Cerebellar nuclear complex (tissue), 1 donor: Measurements from ENCODE around the gene GTF2IRD1.
"Not testable (repeated sequence)": the region's sequence is repeated elsewhere in the genome, so short reads cannot be mapped to it uniquely, and the experiment has no call there.

Source experiments
- DNase-seq, 2 experiments: peaks; one replicate each; lab custom pipeline; 2025; lab: John Stamatoyannopoulos, UW

The GTF2IRD1 gene

DNA sequence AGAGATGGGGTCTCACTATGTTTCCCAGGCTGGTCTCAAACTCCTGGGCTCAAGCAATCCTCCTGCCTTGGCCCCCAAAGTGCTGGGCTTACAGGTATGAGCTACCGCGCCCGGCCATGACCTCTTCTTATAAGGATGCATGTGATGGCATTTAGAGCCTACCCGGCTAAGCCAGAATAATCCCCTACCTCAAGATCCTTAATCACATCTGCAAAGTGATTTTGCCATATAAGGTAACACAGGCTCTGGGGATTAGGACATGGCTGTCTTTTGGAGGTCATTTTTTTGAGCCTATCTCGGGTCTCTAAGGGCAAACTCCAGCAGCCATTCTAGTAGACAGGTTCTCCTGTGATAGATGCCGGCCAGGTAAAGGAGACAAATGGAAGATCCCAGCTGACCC is 39.6 kb downstream of the GTF2IRD1 start:
- DNase-seq = no peak

DNA sequence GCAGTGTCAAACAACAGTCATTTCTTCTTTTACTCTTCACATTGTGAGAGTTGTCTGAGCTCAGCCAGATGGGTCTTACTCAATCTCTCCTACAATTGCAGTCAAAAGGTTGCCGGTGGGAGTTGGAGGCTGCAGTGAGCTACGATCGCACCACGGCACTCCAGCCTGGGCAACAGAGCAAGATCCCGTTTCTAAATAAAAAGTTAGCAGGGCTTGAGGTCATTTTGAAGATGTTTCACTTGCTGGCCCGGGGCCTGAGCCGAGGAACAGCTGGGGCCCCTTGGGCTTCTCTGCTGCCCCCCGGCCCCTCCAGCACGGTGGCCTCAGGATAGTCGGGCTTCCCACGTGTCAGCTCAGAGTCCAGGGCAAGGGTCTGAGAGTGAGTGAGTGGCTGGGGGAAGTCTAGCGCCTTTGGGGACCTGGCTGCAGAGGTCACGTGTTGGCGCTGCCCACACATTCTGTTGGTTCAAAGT is 40.4 kb downstream of the GTF2IRD1 start:
- DNase-seq = no peak

DNA sequence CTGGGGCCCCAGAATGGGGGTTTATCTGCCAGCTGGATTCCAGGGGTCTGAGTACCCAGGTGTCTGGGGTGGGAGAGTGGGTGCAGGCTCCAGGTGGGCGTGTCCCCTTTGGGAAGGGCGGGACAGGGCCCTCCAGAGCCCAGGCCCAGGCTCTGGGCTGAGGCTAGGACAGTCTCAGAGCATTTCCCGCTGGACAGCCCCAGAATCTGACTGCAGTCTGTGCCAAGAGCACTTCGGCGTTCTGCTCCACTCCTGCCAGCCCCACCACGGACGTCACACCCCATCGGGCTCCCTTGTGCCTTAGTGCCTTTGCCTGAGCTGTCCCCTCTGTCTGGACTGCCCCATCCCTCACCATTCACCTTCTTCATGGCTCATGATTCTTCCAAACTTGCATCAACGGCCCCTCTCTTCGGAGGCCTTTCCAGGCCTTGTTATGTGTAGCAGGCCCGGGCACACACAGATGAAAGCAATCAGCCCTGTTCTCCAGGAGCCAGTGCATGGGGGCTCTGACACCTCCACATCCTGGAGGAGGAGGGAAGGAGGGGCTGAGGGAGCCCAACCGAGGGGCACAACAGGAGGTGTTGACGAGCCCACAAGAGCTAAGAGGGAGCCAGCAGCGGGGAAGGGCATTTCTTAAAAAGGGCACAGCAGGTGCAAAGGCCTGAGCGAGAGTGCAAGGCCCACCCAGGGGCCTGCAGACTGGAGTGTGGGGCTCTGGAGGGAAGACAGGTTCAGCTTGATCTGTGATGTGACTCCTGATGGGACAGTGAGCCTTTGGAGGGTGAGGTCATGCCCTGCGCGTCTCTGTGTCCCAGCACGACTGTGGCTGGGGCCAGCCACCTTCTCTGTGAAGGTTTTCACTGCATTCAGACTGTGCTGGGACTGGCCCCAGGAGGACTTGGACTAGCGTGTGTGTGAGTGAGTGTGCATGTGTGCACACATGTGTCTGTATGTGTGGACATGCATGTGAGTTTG is 41.7 kb downstream of the GTF2IRD1 start:
- no peak for DNase-seq

DNA sequence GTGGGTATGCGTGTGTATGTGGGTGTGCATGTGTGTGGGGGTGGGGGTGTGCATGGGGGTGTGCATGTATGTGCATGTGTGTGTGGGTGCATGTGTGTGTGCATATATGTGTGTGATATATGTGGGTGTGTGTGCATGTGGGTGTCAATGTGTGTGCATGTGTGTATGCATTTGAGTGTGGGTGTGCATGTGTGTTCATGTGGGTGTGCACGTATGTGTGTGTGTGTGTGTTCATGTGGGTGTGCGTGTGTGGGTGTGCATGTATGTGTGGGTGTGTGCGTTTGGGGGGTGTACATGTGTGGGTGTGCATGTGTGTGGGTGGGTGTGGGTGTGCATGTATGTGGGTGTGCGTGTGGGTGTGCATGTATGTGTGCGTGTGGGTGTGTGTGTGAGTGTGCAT is 42.6 kb downstream of the GTF2IRD1 start:
- no peak for DNase-seq

DNA sequence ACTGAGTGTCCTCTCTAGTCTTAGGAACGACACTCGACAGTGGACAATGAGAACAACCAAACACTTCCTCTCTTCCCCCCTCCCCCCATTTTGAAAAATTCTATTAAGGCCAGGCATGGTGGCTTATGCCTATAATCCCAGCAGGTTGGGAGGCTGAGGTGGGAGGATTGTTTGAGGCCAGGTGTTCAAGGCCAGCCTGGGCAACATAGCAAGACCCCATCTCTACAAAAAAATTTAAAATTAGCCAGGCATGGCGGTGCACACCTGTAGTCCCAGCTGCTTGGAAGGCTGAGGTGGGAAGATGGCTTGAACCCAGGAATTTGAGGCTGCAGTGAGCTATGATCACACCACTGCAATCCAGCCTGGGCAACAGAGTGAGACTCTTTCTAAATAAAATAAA is 43.1 kb downstream of the GTF2IRD1 start:
- not testable (repeated sequence) for DNase-seq

DNA sequence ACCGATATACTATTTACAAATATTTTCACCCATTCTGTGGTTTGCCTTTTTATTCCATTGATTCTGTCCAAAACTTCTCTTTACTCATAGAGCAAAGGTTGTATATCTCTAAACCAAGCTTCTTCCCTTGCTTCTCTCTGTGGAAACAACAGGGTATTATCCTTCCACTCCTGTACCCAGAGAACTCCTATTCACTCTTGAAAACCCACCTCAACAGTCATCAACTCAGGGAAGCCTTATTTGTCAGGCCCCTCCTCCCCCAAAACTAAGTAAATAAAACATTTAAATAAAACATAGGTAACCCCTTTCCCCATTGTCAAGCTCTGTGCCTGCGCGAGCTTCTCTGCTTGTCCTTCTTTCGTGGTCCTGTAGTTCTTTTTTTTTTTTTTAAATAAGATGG is 44.6 kb downstream of the GTF2IRD1 start:
- DNase-seq = no peak

DNA sequence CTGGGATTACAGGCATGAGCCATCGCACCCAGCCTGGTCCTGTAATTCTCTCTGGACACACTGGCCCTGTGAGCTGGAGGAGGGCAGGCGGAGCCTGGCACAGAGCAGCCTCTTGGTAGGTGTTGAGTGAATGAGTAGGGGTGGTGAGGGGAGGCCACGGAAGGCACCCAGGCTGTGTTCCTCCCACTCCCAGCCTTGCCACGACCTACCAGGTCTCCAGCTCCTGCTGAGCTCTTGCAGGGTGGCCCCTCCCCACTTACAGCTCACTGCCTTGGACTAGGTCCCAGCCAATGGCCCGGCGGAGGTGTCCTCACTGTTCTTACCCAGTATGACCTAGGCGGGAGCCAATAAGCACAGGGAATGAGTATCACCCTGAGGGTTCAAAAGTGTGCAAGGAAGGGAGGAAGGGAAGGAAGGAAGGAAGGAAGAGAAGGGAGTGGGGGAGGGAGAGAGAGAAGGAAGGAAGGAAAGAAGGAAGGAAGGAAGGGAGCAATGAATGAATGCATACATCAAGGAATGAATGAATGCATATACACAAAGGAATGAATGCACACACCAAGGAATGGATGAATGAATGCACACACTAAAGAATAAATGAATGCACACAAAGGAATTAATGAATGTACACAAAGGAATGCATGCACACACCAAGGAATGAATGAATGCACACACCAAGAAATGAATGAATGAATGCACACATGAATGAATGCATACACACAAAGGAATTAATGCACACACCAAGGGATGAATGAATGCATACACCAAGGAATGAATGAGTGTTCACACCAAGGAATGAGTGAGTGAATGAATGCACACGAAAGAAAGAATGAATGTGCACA is 45.5 kb downstream of the GTF2IRD1 start:
- DNase-seq = no peak

DNA sequence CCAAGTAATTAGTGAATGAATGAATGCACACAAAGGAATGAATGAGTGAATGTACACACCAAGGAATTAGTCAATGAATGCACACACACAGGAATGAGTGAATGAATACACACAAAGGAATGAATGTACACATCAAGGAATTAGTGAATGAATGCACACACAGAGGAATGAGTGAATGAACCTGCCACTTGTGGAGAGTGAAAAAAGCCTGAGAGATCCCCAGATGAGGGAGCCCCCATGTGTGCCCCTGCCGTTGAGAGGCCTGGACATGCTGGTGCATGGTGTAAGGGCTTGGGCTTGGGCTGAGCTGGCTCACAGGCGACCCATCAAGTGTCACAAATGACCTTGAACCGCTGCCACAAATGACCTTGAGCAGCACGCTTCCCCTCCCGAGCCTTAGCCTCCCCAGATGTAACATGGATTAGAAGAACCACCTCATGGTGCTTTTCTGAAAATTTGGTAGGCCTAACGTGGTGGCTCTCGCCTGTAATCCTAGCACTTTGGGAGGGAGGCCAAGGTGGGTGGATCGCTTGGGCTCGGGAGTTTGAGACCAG is 46.2 kb downstream of the GTF2IRD1 start:
- DNase-seq = no peak

DNA sequence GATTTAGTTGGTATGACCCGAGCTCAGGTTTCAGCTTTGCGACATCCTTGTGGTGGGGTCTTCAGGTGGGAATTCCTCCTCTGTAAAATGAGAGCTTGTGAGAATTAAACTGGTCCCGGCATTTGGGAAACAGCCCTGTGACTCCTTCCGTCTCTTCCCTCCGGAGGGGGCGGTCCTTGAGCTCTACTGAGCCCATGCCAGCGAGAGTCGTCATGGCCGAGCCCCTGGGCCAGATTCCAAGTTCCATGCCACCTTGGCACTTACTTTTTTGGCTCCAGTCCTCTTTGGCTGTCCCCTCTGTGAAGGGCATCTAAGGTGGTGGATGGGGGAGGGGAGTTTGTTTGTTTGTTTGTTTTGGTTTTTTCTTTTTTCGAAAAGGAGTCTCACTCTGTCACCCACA is 47.6 kb downstream of the GTF2IRD1 start:
- DNase-seq = no peak

DNA sequence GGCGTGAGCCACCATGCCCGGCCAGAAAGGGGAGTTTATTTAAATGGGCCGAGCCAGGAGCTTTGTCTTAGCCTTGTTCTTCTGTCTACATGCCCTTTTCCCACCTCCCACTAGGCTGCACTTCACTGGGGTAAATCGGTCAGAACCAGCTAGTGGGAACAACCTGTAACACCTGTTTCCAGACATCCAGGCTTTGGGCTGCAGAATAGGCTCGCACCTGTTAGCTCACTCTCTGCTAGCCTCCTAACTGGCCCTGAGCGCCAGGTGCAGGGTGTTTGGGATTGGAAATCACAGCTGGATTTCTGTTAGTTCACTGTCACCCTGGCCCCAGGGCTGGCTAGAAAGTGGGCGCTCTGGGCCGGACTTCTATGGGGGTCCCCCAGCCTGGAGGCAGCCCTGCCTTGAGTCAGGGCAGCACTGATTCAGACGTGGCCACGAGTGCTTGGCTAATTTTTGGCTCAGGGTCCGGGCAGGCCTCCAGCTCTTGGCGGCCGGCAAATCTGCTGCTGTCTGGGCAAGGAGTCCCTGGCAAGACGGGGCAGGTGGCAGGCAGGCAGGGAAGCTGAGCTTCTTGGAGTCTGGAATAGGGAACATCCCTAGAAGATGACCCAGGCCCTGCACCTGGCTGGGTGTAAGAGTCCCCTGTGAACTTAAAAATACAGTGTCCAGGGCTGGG is 48.6 kb downstream of the GTF2IRD1 start:
- DNase-seq = peak; percentile 79 to 93

DNA sequence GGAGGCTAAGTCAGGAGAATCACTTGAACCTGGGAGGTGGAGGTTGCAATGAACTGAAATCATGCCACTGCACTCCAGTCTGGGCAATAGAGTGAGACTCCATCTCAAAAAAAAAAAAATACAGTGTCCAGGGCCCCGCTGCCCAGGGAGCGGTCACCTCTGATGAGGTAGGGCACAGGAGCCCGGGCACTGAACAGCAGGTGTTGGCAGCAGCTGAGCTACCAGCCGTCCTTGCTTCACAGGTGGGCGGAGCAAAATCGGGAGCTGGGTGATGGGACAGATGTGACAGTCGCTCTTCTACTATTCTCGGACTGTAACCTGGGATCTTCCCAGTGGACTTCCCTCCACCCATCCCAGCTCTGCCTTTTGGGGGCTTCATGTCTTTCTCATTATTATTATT is 49.4 kb downstream of the GTF2IRD1 start:
- DNase-seq = no peak

DNA sequence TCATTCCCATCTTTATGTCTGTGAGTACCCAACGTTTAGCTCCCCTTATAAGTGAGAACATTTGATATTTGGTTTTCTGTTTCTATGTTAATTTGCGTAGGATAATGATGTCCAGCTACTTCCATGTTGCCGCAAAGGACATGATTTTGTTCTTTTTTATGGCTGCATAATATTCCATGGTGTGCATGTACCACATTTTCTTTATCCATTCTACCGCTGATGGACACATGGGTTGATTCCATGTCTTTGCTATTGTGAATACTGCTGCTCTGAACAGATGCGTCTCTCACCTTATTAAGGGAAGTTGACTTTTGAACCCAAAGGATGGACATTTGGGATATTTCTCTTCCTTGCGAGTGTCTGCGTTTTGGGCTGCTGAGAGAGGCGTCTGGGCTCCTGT is 50.2 kb downstream of the GTF2IRD1 start:
- DNase-seq = no peak

DNA sequence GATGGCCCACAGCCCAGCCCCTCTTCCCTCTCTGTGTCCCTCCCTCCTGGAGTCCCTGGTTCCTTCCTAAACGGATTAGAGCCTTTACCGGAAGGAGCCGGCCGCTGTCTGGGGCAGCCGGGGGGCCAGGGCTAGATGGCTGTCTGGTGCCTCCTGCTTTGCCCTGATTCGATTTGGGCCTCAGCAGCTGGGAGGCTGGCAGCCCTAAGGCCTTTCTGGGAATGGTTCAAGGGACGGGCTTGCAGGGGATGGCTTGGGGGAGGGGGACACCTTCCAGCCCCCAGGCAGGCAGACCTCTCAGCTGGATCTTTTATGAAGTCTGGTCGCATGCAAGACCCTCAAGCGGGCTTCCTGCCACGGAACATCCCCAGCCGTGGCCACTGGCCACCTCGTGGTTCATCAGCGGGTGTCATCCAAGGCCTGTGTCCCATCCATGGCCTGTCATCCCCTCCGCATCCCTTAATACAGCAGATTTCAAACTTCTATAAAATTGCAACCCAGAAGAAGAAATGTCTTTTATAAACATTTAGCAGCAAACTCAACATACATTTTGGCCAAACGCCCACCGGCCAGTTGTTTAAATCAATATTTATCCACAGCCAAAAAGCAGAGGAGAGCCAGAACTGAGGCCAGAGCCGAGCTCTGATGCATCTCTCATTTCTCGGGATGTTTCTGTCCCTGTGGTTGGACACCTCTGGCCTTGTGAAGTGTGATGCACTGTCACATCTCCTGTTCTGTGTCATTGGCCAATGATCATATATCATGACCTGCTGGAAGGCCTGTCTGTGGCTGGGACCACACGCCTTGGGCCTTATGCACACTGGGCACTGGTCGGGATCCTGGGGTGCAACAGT is 52.0 kb downstream of the GTF2IRD1 start:
- no peak for DNase-seq

DNA sequence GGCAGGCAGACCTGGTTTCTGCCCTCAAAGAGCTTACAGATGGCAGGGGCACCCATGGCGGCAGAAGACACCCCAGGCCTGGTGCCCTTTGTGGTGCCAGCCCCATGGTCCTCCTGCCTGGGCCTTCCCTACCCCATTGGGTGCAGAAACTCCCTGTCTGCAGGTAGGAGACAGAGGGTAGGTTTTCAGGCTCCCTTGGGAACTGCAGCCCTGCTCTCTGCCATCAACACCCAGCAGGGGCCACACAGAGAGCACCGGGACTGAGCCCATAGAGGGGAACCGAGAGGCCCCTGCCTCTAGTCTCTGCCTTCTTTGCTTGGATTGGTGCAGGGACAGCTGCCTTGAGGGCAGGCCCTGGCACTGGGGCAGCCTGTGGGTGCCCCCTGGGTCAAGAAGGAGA is 52.6 kb downstream of the GTF2IRD1 start:
- DNase-seq = no peak

DNA sequence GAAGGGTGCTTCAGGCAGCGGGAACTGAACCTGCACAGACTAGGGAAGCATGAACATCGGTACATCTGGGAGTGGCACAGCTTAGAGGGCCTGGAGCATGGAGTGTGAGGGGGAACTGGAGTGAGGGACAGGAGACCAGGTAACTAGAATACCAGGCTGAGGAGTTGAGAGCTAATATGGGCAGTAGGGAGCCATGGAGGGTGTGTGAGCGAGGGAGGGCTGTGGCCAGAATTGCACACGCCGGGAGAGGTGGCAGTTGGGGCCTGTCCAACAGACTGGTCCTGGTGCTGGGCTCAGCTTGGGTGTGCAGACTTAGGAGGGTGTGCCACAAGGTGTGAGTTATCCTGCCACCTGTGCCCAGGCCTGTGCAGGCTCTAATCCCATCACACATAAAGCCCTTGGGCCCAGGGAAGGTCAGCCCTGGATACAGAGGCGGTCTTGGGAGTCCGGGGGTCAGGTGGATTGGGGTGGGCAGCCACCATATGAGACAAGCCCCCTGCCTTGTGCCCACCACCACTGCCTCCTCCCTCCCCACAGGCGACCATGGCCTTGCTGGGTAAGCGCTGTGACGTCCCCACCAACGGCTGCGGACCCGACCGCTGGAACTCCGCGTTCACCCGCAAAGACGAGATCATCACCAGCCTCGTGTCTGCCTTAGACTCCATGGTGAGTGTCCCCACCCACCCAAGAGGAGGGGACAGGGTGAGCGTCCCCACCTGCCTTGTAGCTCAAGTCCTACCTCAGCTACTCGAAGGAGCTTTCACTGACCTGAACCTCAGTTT is 54.0 kb downstream of the GTF2IRD1 start:
- no peak for DNase-seq

DNA sequence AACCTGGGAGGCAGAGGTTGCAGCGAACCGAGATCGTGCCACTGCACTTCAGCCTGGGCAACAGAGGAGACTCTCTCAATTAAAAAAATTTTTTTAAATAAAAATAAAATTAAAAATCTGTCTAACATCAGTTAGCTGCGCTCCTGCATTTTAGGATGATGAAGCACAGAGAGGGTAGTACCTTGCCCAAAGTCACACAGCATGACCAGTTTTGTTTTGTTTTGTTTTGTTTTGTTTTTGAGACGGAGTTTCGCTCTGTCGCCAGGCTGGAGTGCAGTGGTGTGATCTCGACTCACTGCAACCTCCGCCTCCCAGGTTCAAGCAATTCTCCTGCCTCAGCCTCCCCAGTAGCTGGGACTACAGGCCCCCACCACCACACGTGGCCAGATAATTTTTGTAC is 55.7 kb downstream of the GTF2IRD1 start:
- not testable (repeated sequence) for DNase-seq

DNA sequence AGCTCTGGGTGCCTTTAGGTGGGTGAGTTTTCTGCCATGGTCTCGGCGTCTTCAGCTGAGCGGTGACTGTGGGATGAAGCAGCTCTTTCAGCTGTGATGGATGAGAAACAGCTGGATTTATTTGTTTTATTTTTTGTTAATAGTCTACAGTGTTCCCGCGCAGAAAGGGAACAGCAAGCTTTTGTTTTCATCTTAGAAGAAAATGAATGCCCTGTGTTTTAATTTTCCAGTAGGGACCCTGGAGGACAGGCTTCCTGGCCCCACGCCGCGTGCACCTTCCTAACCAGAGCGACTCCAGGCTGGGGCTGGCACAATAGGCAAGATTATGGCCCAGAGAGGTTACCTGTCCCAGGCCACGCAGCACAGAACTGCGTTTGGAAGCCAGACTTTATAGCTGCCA is 57.6 kb downstream of the GTF2IRD1 start:
- DNase-seq = no peak

DNA sequence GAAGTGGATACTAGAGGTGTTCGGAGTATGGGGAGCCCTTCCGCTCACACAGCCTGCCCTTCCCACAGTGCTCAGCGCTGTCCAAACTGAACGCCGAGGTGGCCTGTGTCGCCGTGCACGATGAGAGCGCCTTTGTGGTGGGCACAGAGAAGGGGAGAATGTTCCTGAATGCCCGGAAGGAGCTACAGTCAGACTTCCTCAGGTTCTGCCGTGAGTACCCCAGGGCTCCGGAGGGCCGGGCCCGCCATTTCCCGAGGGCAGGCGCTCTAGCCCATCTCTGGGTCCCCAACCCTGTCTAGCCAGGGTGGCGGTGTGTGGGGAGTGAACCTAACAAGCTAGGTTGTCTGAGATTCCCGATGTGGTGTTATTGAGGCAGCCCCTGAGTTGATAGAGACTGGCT is 59.1 kb downstream of the GTF2IRD1 start:
- no peak for DNase-seq

DNA sequence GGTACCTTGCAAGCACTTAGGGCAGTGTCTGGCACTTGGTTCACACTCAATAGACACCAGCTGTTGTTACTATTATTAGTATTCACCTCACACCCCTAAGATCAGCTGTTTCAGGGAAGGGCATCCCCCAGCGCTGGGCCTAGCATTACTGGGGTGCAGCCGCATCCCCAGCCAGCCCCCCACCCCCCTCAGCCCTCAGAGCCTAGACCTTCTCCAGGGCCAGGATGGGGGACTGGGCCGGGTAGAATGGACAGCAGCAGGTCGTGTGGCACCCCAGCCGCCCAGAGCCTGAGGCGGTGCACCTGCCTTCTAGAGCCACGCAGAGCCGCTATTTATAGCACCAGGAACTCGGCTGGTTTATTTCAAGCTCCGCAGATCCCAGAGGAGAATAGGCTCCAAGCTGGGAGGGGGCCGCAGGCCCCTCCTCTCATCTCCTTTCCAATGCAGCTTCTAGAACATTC is 60.5 kb downstream of the GTF2IRD1 start:
- DNase-seq = no peak

DNA sequence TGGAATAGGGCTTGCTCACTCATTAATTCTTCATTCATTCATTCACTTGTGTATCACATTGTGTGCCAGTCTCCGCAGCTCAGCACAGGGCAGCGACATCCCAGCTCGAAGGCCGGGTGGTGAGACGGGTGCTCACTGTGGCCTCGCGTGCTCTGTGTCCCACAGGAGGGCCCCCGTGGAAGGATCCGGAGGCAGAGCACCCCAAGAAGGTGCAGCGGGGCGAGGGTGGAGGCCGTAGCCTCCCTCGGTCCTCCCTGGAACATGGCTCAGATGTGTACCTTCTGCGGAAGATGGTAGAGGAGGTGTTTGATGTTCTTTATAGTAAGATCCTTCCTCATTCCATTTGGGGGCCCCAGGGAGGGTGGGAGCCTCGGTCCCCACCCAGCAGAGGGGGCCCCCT is 61.6 kb downstream of the GTF2IRD1 start:
- DNase-seq = no peak
